IPS DF 19.7 (cell line): ENCODE data around the gene KIAA1191.

Source experiments
- DNase-seq: peaks from one replicate; pipeline ENCODE4 v3.0.0-alpha.2; 2013; ENCODE audit warnings: low read depth, low spot score

The KIAA1191 gene

GRCh38 chr5:176389135-176390123 is 27.9 kb upstream of the KIAA1191 start:
- no peak for DNase-seq

GRCh38 chr5:176388444-176389134 is 27.0 kb upstream of the KIAA1191 start, which contains the start of the genes HIGD2A and NOP16:
Gene HIGD2A (plus strand): TSS chr5:176388751. CDS start chr5:176388820, 69 bp downstream.
Gene NOP16 (minus strand): TSS chr5:176388598. CDS start chr5:176388539, 59 bp downstream.
- peak; percentile 98 for DNase-seq

GRCh38 chr5:176388003-176388443 is 26.5 kb upstream of the KIAA1191 start:
- no peak for DNase-seq

GRCh38 chr5:176387384-176387925 is 25.9 kb upstream of the KIAA1191 start:
- no peak for DNase-seq

- DNase-seq = no peak
Measured at GRCh38 chr5:176386491-176386890, 24.9 kb upstream of the KIAA1191 start.

GRCh38 chr5:176384991-176385390 is 23.4 kb upstream of the KIAA1191 start:
- no peak for DNase-seq

- no peak for DNase-seq
Measured at GRCh38 chr5:176384366-176384930, 22.9 kb upstream of the KIAA1191 start.

GRCh38 chr5:176383961-176384360 is 22.4 kb upstream of the KIAA1191 start:
- no peak for DNase-seq

GRCh38 chr5:176383248-176383905 is 21.8 kb upstream of the KIAA1191 start:
- no peak for DNase-seq

- no peak for DNase-seq
Measured at GRCh38 chr5:176382721-176383120, 21.2 kb upstream of the KIAA1191 start.

- no peak for DNase-seq
Measured at GRCh38 chr5:176381979-176382378, 20.4 kb upstream of the KIAA1191 start.

- no peak for DNase-seq
Measured at GRCh38 chr5:176381423-176381822, 19.9 kb upstream of the KIAA1191 start.

GRCh38 chr5:176379881-176380280 is 18.3 kb upstream of the KIAA1191 start:
- DNase-seq = no peak

- no peak for DNase-seq
Measured at GRCh38 chr5:176373100-176373818, 11.7 kb upstream of the KIAA1191 start.

- no peak for DNase-seq
Measured at GRCh38 chr5:176371621-176372539, 10.3 kb upstream of the KIAA1191 start.

GRCh38 chr5:176369934-176370711 is 8.6 kb upstream of the KIAA1191 start:
- no peak for DNase-seq

- no peak for DNase-seq
Measured at GRCh38 chr5:176368726-176369125, 7.2 kb upstream of the KIAA1191 start.

GRCh38 chr5:176366232-176366894 is 4.8 kb upstream of the KIAA1191 start:
- no peak for DNase-seq
